A549 (cell line): ENCODE results near the gene AFDN. TPM values are rescaled to one million over a fixed set of nuclear protein-coding genes. Genes with fewer than 3 reads are reported as not detected.

ENCODE experiments used
- ATAC-seq, 2 experiments: fragments of 200-7000 bp in 1 of 2; fragments of >200 bp in 1 of 2; cut with Nextera tagmentation in 1 of 2; cut with Tn5 transposase in 1 of 2; 3 replicates each; pipeline versions ENCODE4 v1.8.0 to v1.9.1; 2018 to 2020; ENCODE audit warnings: mild to moderate bottlenecking in 1 of 2, moderate library complexity in 1 of 2
- CTCF ChIA-PET: fragments of 300-600 bp; sonication (Branson Sonifier 250); formaldehyde crosslinking; extraction: SDS; loops from one replicate; lab custom pipeline; 2021; ENCODE audit warnings: antibody characterized with exemption, inconsistent platforms; lab: Yijun Ruan, JAX
- POLR2A ChIA-PET: fragments of 350-600 bp; formaldehyde crosslinking; extraction: SDS; loops from one replicate; lab custom pipeline; 2021; ENCODE audit warnings: antibody characterized with exemption, inconsistent platforms; lab: Yijun Ruan, JAX
- DNase-seq, 2 experiments: peaks; one replicate each; pipeline versions ENCODE4 v3.0.0 to v3.0.0-alpha.2; 2011 to 2016; ENCODE audit warnings: low read depth in 1 of 2, low spot score in 1 of 2
- FAIRE-seq: peaks from 2 replicates; lab custom pipeline; 2011; peaks lifted over from hg19 to GRCh38; lab: Jason Lieb, UNC
- H3K27ac ChIP-seq, 2 experiments: fragments of >200 bp; sonication (Bioruptor Twin); formaldehyde crosslinking; 3 replicates each; pipeline ENCODE4 v1.5.1; 2016 to 2017
- H3K4me1 ChIP-seq: fragments of >200 bp; sonication (Bioruptor Twin); formaldehyde crosslinking; 3 replicates; pipeline ENCODE4 v1.6.1; 2016
- H3K4me2 ChIP-seq: fragments of >200 bp; sonication (Bioruptor Twin); formaldehyde crosslinking; 3 replicates; pipeline ENCODE4 v1.6.1; 2016
- H3K4me3 ChIP-seq: fragments of >200 bp; sonication (Bioruptor Twin); formaldehyde crosslinking; 3 replicates; pipeline ENCODE4 v1.5.1; 2016
- H3K9me3 ChIP-seq: fragments of >200 bp; sonication (Bioruptor Twin); formaldehyde crosslinking; 3 replicates; pipeline ENCODE4 v1.6.1; 2016
- CBX2 ChIP-seq: fragments of 200-600 bp; sonication (generic); IDR thresholded peaks from 2 replicates; pipeline ENCODE4 v1.6.1; 2016; ENCODE audit warnings: low read depth, mild to moderate bottlenecking, borderline replicate concordance
- CBX8 ChIP-seq: fragments of 200-600 bp; sonication (generic); IDR thresholded peaks from 2 replicates; pipeline ENCODE4 v1.6.1; 2016
- CHD2 ChIP-seq: fragments of 150-350 bp; IDR thresholded peaks from 2 replicates; pipeline ENCODE4 v1.6.1; 2014; ENCODE audit warnings: low read length; ENCODE audit not compliant: partially characterized antibody
- CHD4 ChIP-seq: fragments of 200-600 bp; sonication (generic); IDR thresholded peaks from 2 replicates; pipeline ENCODE4 v1.6.1; 2016; ENCODE audit warnings: antibody characterized with exemption, mild to moderate bottlenecking, borderline replicate concordance
- EHMT2 ChIP-seq: fragments of 200-600 bp; sonication (generic); IDR thresholded peaks from 2 replicates; pipeline ENCODE4 v1.6.1; 2016; ENCODE audit warnings: antibody characterized with exemption, low read depth, mild to moderate bottlenecking, moderate library complexity
- ESRRA ChIP-seq: fragments of 150-350 bp; IDR thresholded peaks from 2 replicates; pipeline ENCODE4 v1.6.1; 2014; ENCODE audit warnings: mild to moderate bottlenecking, low read length, borderline replicate concordance
- FOSB ChIP-seq: fragments of 250-450 bp; sonication (Bioruptor Pico); IDR thresholded peaks from 2 replicates; pipeline ENCODE4 v1.5.0; 2020; ENCODE audit warnings: mild to moderate bottlenecking, moderate library complexity
- HEYL ChIP-seq: fragments of 250-450 bp; sonication (Bioruptor Pico); IDR thresholded peaks from 2 replicates; pipeline ENCODE4 v1.8.0; 2021; ENCODE audit warnings: mild to moderate bottlenecking, moderate library complexity
- HOXA7 ChIP-seq: fragments of 250-450 bp; sonication (Bioruptor Pico); IDR thresholded peaks from 2 replicates; pipeline ENCODE4 v1.5.0; 2020; ENCODE audit warnings: mild to moderate bottlenecking, moderate library complexity
- HOXB13 ChIP-seq: fragments of 250-450 bp; sonication (Bioruptor Pico); IDR thresholded peaks from 2 replicates; pipeline ENCODE4 v1.5.0; 2020; ENCODE audit warnings: low read depth, mild to moderate bottlenecking, moderate library complexity
- NFE2L2 ChIP-seq: fragments of 150-350 bp; conservative IDR thresholded peaks from 2 replicates; pipeline ENCODE4 v1.6.1; 2014; ENCODE audit warnings: low read length
- NR3C1 ChIP-seq: fragments of >200 bp; sonication (Bioruptor Twin); formaldehyde crosslinking; IDR thresholded peaks from 3 replicates; pipeline ENCODE4 v1.6.1; 2017
- PHF8 ChIP-seq: fragments of 200-600 bp; sonication (generic); IDR thresholded peaks from 2 replicates; pipeline ENCODE4 v1.6.1; 2016; ENCODE audit warnings: low read depth, mild to moderate bottlenecking, antibody characterized with exemption, moderate library complexity, borderline replicate concordance
- RARB ChIP-seq: fragments of 250-450 bp; sonication (Bioruptor Pico); IDR thresholded peaks from 2 replicates; pipeline ENCODE4 v1.8.0; 2021; ENCODE audit warnings: mild to moderate bottlenecking, moderate library complexity
- RNF2 ChIP-seq: fragments of 200-600 bp; sonication (generic); IDR thresholded peaks from 2 replicates; pipeline ENCODE4 v1.6.1; 2016; ENCODE audit warnings: low read depth, mild to moderate bottlenecking, antibody characterized with exemption, moderate library complexity, borderline replicate concordance
- SREBF2 ChIP-seq: fragments of 450-650 bp; IDR thresholded peaks from 2 replicates; pipeline ENCODE4 v1.6.1; 2014; ENCODE audit warnings: mild to moderate bottlenecking, moderate library complexity
- ZFP36 ChIP-seq: fragments of 450-650 bp; IDR thresholded peaks from 2 replicates; pipeline ENCODE4 v1.6.1; 2014; ENCODE audit warnings: borderline replicate concordance; ENCODE audit not compliant: partially characterized antibody
- ZSCAN20 ChIP-seq: fragments of 250-450 bp; sonication (Bioruptor Pico); IDR thresholded peaks from 2 replicates; pipeline ENCODE4 v1.8.0; 2022; ENCODE audit warnings: mild to moderate bottlenecking, moderate library complexity
- WGBS: methylation state at CpG from one replicate; pipeline ENCODE4 v1.1.6; 2017; ENCODE audit errors: missing lambda C conversion rate; 5-methylcytosine and 5-hydroxymethylcytosine counted together
- polyA plus RNA-seq, 4 experiments: library from polyadenylated mRNA; depleted of rRNA in 3 of 4; stranded (reverse); fragments of >200 nt; fragmentation: RNase III in 1 of 4; extraction: RNeasy Plus Mini Kit Qiagen cat#74134 plus additional on column Dnase treatment in 1 of 4; gene quantifications; 2 replicates in 3 of 4; 3 replicates in 1 of 4; pipeline ENCODE4 v1.2.3, GENCODE V29; 2011 to 2017
- TF ChIP-seq, protein P1 (sequence below): IDR thresholded peaks from 2 replicates; pipeline ENCODE4 v1.6.1; 2012
- TF ChIP-seq, protein P2 (sequence below): fragments of 200-600 bp; sonication (generic); IDR thresholded peaks from 2 replicates; pipeline ENCODE4 v1.6.1; 2016; ENCODE audit warnings: antibody characterized with exemption, mild to moderate bottlenecking, moderate library complexity
- TF ChIP-seq, protein P3 (sequence below): fragments of >200 bp; sonication (Bioruptor Twin); formaldehyde crosslinking; IDR thresholded peaks from 2 replicates; pipeline ENCODE4 v1.6.1; 2016

Gene AFDN
- polyA plus RNA-seq, 2 of the 4 experiments (the other 2 are of a cell fraction) = 17.5 to 40.8 TPM

DNA sequence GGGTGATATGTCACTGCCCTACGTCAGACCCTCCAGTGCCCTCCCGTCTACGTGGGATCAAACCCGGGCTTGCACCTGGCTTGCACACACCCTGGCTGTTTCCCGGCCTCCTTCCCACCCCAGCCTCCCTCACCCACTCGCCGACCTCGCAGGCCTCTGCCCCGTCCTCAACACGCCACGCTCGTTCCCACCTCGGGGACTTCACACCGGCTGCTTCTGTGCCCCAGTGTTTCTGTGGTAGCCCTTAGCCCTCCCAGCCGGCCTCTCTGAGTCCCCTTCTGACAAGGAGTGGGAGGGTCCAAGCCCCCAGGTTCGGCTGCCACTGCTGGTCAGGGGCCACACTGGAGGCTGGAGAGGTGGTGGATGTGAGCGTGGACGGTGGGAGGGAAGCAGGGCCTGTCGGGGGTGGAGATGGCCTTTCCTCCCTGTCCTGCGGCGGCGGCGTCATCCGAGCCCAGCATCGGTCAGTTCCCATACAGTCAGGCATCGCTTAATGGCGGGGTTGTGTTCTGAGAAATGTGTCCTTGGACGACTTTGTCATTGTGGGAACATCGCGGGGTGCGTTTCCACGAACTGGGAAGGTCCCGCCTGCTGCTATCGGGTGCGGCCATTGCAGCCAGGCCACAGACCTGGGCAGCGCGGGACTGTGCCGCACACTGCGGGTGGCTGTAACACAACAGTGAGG, 159.3 kb downstream of the AFDN start:
- POLR2A ChIA-PET = no interaction called here
- Histone ChIP-seq H3K4me2 (no peak overlapping the region), H3K9me3 (no peaks in the 10 kb centered on the region)
- FAIRE-seq (no peak), DNase-seq (no peak), ATAC-seq (no peak)
- WGBS = 87% methylated on average over 37 of the region's 39 CpGs
- TF ChIP-seq RARB (CRISPR knock-in tag) = no peak
- no peak for TF ChIP-seq HEYL
- TF ChIP-seq HOXA7 (CRISPR knock-in tag) = no peak
- no peak for TF ChIP-seq HOXB13
- TF ChIP-seq, protein P1, sequence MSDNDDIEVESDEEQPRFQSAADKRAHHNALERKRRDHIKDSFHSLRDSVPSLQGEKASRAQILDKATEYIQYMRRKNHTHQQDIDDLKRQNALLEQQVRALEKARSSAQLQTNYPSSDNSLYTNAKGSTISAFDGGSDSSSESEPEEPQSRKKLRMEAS = no peak
- TF ChIP-seq NFE2L2 = no peak
- TF ChIP-seq, all 56 proteins: peak for 0
- CTCF ChIA-PET = interaction anchor here (0.6 kb wide), 1 partner anchor 160 kb away, joined by 4 read pairs; no protein-coding TSS in a partner anchor
- Histone ChIP-seq H3K27ac (no peak overlapping the region), H3K4me1 (no peaks in the 10 kb centered on the region), H3K4me3 (no peak overlapping the region)

DNA sequence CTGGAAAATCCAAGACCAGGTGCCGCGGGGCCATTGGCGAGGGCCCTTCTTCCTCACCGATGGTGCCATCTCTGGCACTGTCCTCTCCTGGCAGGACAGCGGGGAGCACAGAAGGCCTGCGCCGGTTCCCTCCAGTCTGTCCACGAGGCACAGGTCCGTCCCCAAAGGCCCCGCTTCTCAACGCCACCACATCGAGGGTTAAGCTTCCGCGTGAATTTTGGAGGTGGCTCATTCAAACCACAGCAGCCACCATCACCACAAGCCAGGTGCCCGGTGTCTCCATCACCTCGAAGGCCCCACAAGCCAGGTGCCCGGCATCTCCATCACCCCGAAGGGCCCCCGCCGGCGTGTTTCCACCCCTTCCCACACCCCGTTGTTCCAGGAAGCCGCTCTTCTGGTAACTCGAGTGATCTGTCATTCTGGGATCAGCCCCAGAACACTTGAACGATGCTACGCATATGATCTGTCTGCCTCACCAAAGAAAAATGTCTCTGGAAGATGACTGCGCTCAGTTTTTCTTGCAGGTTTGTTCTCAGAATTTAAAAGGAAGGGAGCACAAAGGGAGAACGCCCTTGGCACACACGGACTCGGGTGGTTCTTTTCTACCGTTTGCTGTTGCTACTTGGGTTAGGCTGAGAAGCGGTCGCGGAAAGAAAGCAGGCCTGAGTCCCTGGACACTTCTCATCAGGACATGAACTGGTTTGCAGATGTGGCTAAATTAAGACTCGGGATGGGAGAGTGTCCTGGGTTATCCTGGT, 160.9 kb downstream of the AFDN start:
- Histone ChIP-seq H3K9me3 (no peaks in the 10 kb centered on the region), H3K4me3 (no peak overlapping the region), H3K27ac (no peak overlapping the region), H3K4me2 (no peak overlapping the region), H3K4me1 (no peaks in the 10 kb centered on the region)
- CTCF ChIA-PET = no interaction called here
- ATAC-seq (no peak), DNase-seq (no peak), FAIRE-seq (no peak)
- POLR2A ChIA-PET = no interaction called here
- no peak for TF ChIP-seq ESRRA
- TF ChIP-seq CBX2 = no peak
- TF ChIP-seq NFE2L2 = no peak
- TF ChIP-seq ZFP36 = no peak
- TF ChIP-seq CHD4 = no peak
- TF ChIP-seq, protein P2, sequence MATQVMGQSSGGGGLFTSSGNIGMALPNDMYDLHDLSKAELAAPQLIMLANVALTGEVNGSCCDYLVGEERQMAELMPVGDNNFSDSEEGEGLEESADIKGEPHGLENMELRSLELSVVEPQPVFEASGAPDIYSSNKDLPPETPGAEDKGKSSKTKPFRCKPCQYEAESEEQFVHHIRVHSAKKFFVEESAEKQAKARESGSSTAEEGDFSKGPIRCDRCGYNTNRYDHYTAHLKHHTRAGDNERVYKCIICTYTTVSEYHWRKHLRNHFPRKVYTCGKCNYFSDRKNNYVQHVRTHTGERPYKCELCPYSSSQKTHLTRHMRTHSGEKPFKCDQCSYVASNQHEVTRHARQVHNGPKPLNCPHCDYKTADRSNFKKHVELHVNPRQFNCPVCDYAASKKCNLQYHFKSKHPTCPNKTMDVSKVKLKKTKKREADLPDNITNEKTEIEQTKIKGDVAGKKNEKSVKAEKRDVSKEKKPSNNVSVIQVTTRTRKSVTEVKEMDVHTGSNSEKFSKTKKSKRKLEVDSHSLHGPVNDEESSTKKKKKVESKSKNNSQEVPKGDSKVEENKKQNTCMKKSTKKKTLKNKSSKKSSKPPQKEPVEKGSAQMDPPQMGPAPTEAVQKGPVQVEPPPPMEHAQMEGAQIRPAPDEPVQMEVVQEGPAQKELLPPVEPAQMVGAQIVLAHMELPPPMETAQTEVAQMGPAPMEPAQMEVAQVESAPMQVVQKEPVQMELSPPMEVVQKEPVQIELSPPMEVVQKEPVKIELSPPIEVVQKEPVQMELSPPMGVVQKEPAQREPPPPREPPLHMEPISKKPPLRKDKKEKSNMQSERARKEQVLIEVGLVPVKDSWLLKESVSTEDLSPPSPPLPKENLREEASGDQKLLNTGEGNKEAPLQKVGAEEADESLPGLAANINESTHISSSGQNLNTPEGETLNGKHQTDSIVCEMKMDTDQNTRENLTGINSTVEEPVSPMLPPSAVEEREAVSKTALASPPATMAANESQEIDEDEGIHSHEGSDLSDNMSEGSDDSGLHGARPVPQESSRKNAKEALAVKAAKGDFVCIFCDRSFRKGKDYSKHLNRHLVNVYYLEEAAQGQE = no peak
- no peak for TF ChIP-seq ZSCAN20
- TF ChIP-seq RARB (CRISPR knock-in tag) = no peak
- TF ChIP-seq, protein P3, sequence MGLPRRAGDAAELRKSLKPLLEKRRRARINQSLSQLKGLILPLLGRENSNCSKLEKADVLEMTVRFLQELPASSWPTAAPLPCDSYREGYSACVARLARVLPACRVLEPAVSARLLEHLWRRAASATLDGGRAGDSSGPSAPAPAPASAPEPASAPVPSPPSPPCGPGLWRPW = no peak
- no peak for TF ChIP-seq SREBF2
- no peak for TF ChIP-seq FOSB (CRISPR knock-in tag)
- TF ChIP-seq PHF8 = no peak
- TF ChIP-seq CHD2 = no peak
- no peak for TF ChIP-seq RNF2
- no peak for TF ChIP-seq EHMT2
- no peak for TF ChIP-seq HOXA7 (CRISPR knock-in tag)
- TF ChIP-seq NR3C1 = no peak
- no peak for TF ChIP-seq CBX8
- WGBS = 89% methylated on average over 24 of the region's 35 CpGs
